Mesenchymal stem cell (in vitro differentiated cells and primary cell): Measurements from ENCODE around the gene ARHGAP15.

ENCODE experiments used
- DNase-seq: peaks from one replicate; pipeline ENCODE4 v3.0.0-alpha.2; 2013
- H2AFZ ChIP-seq: one replicate; pipeline ENCODE4 v1.6.1; 2013; ENCODE audit warnings: low read depth, mild to moderate bottlenecking, control low read depth, inconsistent platforms, low read length, moderate library complexity
- H2AK5ac ChIP-seq: 2 replicates; pipeline ENCODE4 v1.6.1; 2013; ENCODE audit warnings: low read length, moderate library complexity, mild to moderate bottlenecking, inconsistent platforms; ENCODE audit not compliant: severe bottlenecking
- H2BK120ac ChIP-seq: one replicate; pipeline ENCODE4 v1.6.1; 2013; ENCODE audit warnings: low read depth, mild to moderate bottlenecking, inconsistent platforms, low read length, moderate library complexity
- H2BK12ac ChIP-seq, 2 experiments: one replicate each; pipeline ENCODE4 v1.6.1; 2013; ENCODE audit warnings: inconsistent platforms in 2 of 2, low read length in 2 of 2, mild to moderate bottlenecking in 2 of 2, moderate library complexity in 2 of 2, control low read depth in 1 of 2
- H2BK15ac ChIP-seq: one replicate; pipeline ENCODE4 v1.6.1; 2013; ENCODE audit warnings: mild to moderate bottlenecking, low read depth, inconsistent platforms; ENCODE audit not compliant: poor library complexity, severe bottlenecking
- H2BK5ac ChIP-seq: 2 replicates; pipeline ENCODE4 v1.6.1; 2013; ENCODE audit warnings: low read depth, mild to moderate bottlenecking, low read length, control low read depth, inconsistent platforms; ENCODE audit not compliant: poor library complexity, severe bottlenecking
- H3K14ac ChIP-seq, 2 experiments: one replicate each; pipeline ENCODE4 v1.6.1; 2013; ENCODE audit warnings: inconsistent platforms in 2 of 2, low read length in 2 of 2, control low read depth in 1 of 2, mild to moderate bottlenecking in 1 of 2, moderate library complexity in 1 of 2
- H3K18ac ChIP-seq, 2 experiments: one replicate each; pipeline ENCODE4 v1.6.1; 2013; ENCODE audit warnings: inconsistent platforms in 2 of 2, low read length in 2 of 2, control low read depth in 1 of 2, low read depth in 1 of 2, mild to moderate bottlenecking in 1 of 2
- H3K23ac ChIP-seq, 2 experiments: one replicate each; pipeline ENCODE4 v1.6.1; 2013; ENCODE audit warnings: inconsistent platforms in 2 of 2, low read length in 2 of 2, mild to moderate bottlenecking in 2 of 2, moderate library complexity in 2 of 2, control low read depth in 1 of 2
- H3K27ac ChIP-seq: 2 replicates; pipeline ENCODE4 v1.5.1; 2013; ENCODE audit warnings: mild to moderate bottlenecking, moderate library complexity, low read length, control low read depth, inconsistent platforms; ENCODE audit not compliant: poor library complexity, severe bottlenecking
- H3K27me3 ChIP-seq, 2 experiments: 2 replicates each; pipeline versions ENCODE4 v1.6.1 to v1.7.0; 2013; ENCODE audit warnings: low read length in 2 of 2, mild to moderate bottlenecking in 2 of 2, moderate library complexity in 2 of 2, control low read depth in 1 of 2, inconsistent platforms in 1 of 2; ENCODE audit not compliant: control insufficient read depth in 1 of 2, insufficient read depth in 1 of 2
- H3K36me3 ChIP-seq, 2 experiments: 2 replicates each; pipeline versions ENCODE4 v1.6.1 to v1.7.0; 2013; ENCODE audit warnings: low read length in 2 of 2, control low read depth in 1 of 2, inconsistent platforms in 1 of 2, low read depth in 1 of 2, mild to moderate bottlenecking in 1 of 2; ENCODE audit not compliant: insufficient read depth in 2 of 2, control insufficient read depth in 1 of 2
- H3K4ac ChIP-seq, 2 experiments: one replicate each; pipeline ENCODE4 v1.6.1; 2013; ENCODE audit warnings: inconsistent platforms in 2 of 2, low read length in 2 of 2, mild to moderate bottlenecking in 2 of 2, moderate library complexity in 2 of 2, control low read depth in 1 of 2, low read depth in 1 of 2
- H3K4me1 ChIP-seq: 2 replicates; pipeline ENCODE4 v1.6.1; 2013; ENCODE audit warnings: low read depth, low read length, control low read depth; ENCODE audit not compliant: control insufficient read depth, insufficient read depth
- H3K4me2 ChIP-seq: 2 replicates; pipeline ENCODE4 v1.6.1; 2013; ENCODE audit warnings: low read length, mild to moderate bottlenecking, inconsistent platforms; ENCODE audit not compliant: poor library complexity, severe bottlenecking
- H3K4me3 ChIP-seq, 2 experiments: 2 replicates each; pipeline versions ENCODE4 v1.5.1 to v1.7.0; 2013; ENCODE audit warnings: low read length in 2 of 2, mild to moderate bottlenecking in 2 of 2, control low read depth in 1 of 2, low read depth in 1 of 2; ENCODE audit not compliant: insufficient read depth in 1 of 2
- H3K79me1 ChIP-seq: replicated peaks from 2 replicates; pipeline ENCODE4 v1.6.1; 2013; ENCODE audit warnings: mild to moderate bottlenecking, control low read depth, low read length, inconsistent platforms; ENCODE audit not compliant: poor library complexity, severe bottlenecking
- H3K9ac ChIP-seq: 2 replicates; pipeline ENCODE4 v1.7.0; 2013; ENCODE audit warnings: mild to moderate bottlenecking, low read length, moderate library complexity
- H3K9me3 ChIP-seq: 2 replicates; pipeline ENCODE4 v1.7.0; 2013; ENCODE audit warnings: mild to moderate bottlenecking, low read length; ENCODE audit not compliant: control insufficient read depth
- H4K8ac ChIP-seq: one replicate; pipeline ENCODE4 v1.6.1; 2013; ENCODE audit warnings: inconsistent platforms, mild to moderate bottlenecking, low read length, moderate library complexity
- H4K91ac ChIP-seq: one replicate; pipeline ENCODE4 v1.6.1; 2013; ENCODE audit warnings: mild to moderate bottlenecking, low read length, inconsistent platforms
- WGBS: methylation state at CpG from one replicate; pipeline ENCODE4 v1.1.7; 2013; ENCODE audit warnings: mixed read lengths; 5-methylcytosine and 5-hydroxymethylcytosine counted together

The ARHGAP15 gene

DNA sequence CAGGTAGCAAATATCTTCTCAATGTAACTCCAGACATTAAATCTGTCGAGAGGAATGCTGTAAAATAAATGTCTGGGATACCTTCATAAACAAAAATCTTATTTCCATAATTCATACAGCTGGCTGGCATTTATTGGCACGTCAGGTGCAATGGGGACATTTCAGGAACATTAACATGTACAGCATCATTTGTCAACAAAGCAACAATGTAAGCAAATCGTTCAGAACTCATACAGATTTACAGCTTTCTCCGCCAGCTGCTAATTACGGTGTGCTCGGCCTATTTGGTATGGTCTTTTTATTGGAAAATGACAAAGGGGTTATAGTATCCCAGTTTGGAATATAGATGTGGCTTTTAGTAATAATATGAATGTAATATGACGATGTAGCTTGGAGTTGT is 464.9 kb downstream of the ARHGAP15 start:
- H4K91ac ChIP-seq = no peak overlapping the region
- no peaks in the 10 kb centered on the region for H3K27me3 ChIP-seq
- H3K23ac ChIP-seq = no peak overlapping the region
- WGBS = 93% methylated on average over 7 of the region's 7 CpGs
- no peak overlapping the region for H2AK5ac ChIP-seq
- H3K18ac ChIP-seq = no peak overlapping the region
- no peaks in the 10 kb centered on the region for H3K4me1 ChIP-seq
- no peak overlapping the region for H2AFZ ChIP-seq
- DNase-seq = no peak
- no peak overlapping the region for H3K4ac ChIP-seq
- no peak overlapping the region for H3K9ac ChIP-seq
- H2BK15ac ChIP-seq = no peak overlapping the region
- H2BK5ac ChIP-seq = no peak overlapping the region
- no peak overlapping the region for H3K14ac ChIP-seq
- no peak overlapping the region for H3K4me2 ChIP-seq
- no peak overlapping the region for H3K4me3 ChIP-seq
- H4K8ac ChIP-seq = no peak overlapping the region
- no peak overlapping the region for H3K27ac ChIP-seq
- H3K79me1 ChIP-seq = no peaks in the 10 kb centered on the region
- H2BK120ac ChIP-seq = no peak overlapping the region
- H3K36me3 ChIP-seq = no peaks in the 10 kb centered on the region
- H3K9me3 ChIP-seq = no peaks in the 10 kb centered on the region
- no peak overlapping the region for H2BK12ac ChIP-seq

DNA sequence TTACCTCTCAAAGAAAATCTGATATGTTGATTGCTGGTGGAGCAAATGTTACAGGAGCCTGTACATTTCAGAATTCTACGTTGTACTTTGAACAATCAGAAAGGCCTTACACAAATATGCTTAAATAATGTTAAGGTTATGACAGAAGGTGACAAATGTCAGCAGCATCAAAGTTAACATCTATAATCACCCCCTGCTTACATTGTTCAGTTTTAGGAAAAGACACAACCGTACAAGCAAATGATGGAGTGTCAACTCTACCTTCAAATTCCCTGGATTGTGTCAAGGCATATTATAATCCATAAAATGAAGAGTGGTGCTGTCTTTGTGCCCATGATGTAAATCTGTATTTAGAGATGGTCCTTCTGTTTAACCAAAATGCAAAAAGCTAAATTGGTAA is 465.5 kb downstream of the ARHGAP15 start:
- Histone ChIP-seq H3K36me3 (no peaks in the 10 kb centered on the region), H4K8ac (no peak overlapping the region), H2AFZ (no peak overlapping the region), H3K23ac (no peak overlapping the region), H3K18ac (no peak overlapping the region), H2BK15ac (no peak overlapping the region), H4K91ac (no peak overlapping the region), H2BK120ac (no peak overlapping the region), H3K4me1 (no peaks in the 10 kb centered on the region), H3K4me2 (no peak overlapping the region), H3K79me1 (no peaks in the 10 kb centered on the region), H3K27me3 (no peaks in the 10 kb centered on the region), H3K14ac (no peak overlapping the region), H2AK5ac (no peak overlapping the region), H3K4ac (no peak overlapping the region), H3K9ac (no peak overlapping the region), H2BK5ac (no peak overlapping the region), H3K4me3 (no peak overlapping the region), H3K9me3 (no peaks in the 10 kb centered on the region), H2BK12ac (no peak overlapping the region), H3K27ac (no peak overlapping the region)
- DNase-seq = no peak
- no CpG with 5 or more reads among the region's 2 CpGs for WGBS

DNA sequence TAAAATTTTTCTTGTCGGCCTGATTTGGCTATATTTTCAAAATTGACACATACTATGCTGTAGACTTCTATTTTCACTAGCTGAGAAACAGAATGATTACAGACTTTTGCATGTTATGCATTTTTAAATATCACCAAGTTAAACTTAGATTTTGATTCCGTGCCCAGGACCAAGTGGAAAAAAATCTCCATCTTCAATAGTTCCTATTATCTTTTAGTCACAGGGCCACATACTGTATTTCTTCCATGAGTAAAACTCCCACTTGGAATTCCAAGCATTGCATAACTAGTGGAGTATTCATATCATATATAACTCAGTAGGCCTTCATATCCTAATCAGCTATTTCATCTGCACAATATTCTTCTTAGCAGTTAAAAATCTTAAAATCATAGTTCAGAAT is 470.9 kb downstream of the ARHGAP15 start:
- no peak overlapping the region for H2AFZ ChIP-seq
- no peak overlapping the region for H3K4ac ChIP-seq
- no peak overlapping the region for H3K18ac ChIP-seq
- H3K9me3 ChIP-seq = no peaks in the 10 kb centered on the region
- DNase-seq = no peak
- no peak overlapping the region for H3K27ac ChIP-seq
- WGBS = 90% methylated on average over 1 of the region's 2 CpGs
- no peaks in the 10 kb centered on the region for H3K27me3 ChIP-seq
- no peak overlapping the region for H4K8ac ChIP-seq
- no peak overlapping the region for H3K9ac ChIP-seq
- no peak overlapping the region for H2BK12ac ChIP-seq
- no peaks in the 10 kb centered on the region for H3K36me3 ChIP-seq
- H2BK15ac ChIP-seq = no peak overlapping the region
- no peak overlapping the region for H4K91ac ChIP-seq
- no peaks in the 10 kb centered on the region for H3K79me1 ChIP-seq
- H3K4me2 ChIP-seq = no peak overlapping the region
- no peak overlapping the region for H2BK5ac ChIP-seq
- no peak overlapping the region for H3K4me3 ChIP-seq
- no peak overlapping the region for H2BK120ac ChIP-seq
- no peak overlapping the region for H2AK5ac ChIP-seq
- no peaks in the 10 kb centered on the region for H3K4me1 ChIP-seq
- H3K14ac ChIP-seq = no peak overlapping the region
- H3K23ac ChIP-seq = no peak overlapping the region

DNA sequence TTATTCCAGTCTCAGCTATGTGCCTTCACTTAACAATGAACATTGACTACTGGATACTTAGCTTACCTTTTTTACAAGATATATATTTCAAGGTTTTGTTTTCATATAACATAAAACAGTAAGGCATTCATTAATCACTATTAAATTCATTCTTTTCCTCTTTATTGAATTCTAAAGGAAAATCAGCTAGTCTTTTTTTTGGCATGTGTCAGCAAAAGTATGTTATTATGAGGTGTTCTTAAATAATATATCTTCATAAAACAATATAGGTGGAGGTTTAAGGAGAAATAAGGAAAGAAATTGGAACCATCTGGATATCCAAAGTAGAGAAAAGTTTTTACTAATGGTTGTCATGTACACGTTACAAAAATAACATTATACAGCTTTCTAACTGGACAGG is 472.6 kb downstream of the ARHGAP15 start:
- Histone ChIP-seq H3K14ac (no peak overlapping the region), H3K18ac (no peak overlapping the region), H2AFZ (no peak overlapping the region), H3K4me3 (no peak overlapping the region), H3K9ac (no peak overlapping the region), H3K4ac (no peak overlapping the region), H2BK12ac (no peak overlapping the region), H3K4me1 (no peaks in the 10 kb centered on the region), H3K36me3 (no peaks in the 10 kb centered on the region), H2BK120ac (no peak overlapping the region), H2BK5ac (no peak overlapping the region), H3K9me3 (no peaks in the 10 kb centered on the region), H2AK5ac (no peak overlapping the region), H3K23ac (no peak overlapping the region), H2BK15ac (no peak overlapping the region), H3K79me1 (no peaks in the 10 kb centered on the region), H4K91ac (no peak overlapping the region), H3K27me3 (no peaks in the 10 kb centered on the region), H3K27ac (no peak overlapping the region), H3K4me2 (no peak overlapping the region), H4K8ac (no peak overlapping the region)
- DNase-seq = no peak
- no CpG with 5 or more reads among the region's 1 CpG for WGBS
